H1 (cell line): ENCODE data around the gene FASTK. TPM values are rescaled to one million over a fixed set of nuclear protein-coding genes. Genes with fewer than 3 reads are reported as not detected.

ENCODE experiments used
- CBX5 ChIP-seq: fragments of 300-800, 300-1000 bp; sonication (generic); IDR thresholded peaks from 2 replicates; pipeline ENCODE4 v1.7.1; 2016; ENCODE audit warnings: antibody characterized with exemption, low read length, low read depth
- CHD1 ChIP-seq: IDR thresholded peaks from 2 replicates; pipeline ENCODE4 v1.6.1; 2012; ENCODE audit warnings: low read depth, low read length, improper control_type of control experiment
- HDAC6 ChIP-seq: IDR thresholded peaks from one replicate; pipeline ENCODE4 v1.7.1; 2012; ENCODE audit warnings: low read depth, mild to moderate bottlenecking, inconsistent platforms, low read length, moderate library complexity
- NANOG ChIP-seq: IDR thresholded peaks from 2 replicates; pipeline ENCODE4 v1.6.1; 2011; ENCODE audit warnings: low read length, low read depth, mild to moderate bottlenecking, inconsistent platforms; ENCODE audit not compliant: insufficient read depth, poor library complexity, severe bottlenecking
- PHF8 ChIP-seq: fragments of 200-600 bp; sonication (generic); conservative IDR thresholded peaks from 2 replicates; pipeline ENCODE4 v1.7.1; 2012; ENCODE audit warnings: low read depth, mild to moderate bottlenecking, inconsistent platforms, low read length, moderate library complexity
- RAD21 ChIP-seq, 2 experiments: IDR thresholded peaks in 1 of 2; conservative IDR thresholded peaks in 1 of 2; 2 replicates each; pipeline ENCODE4 v1.6.1; 2011; ENCODE audit warnings: low read depth in 2 of 2, low read length in 2 of 2, improper control_type of control experiment in 1 of 2, inconsistent platforms in 1 of 2, mild to moderate bottlenecking in 1 of 2, moderate library complexity in 1 of 2
- RBBP5 ChIP-seq: IDR thresholded peaks from 2 replicates; pipeline ENCODE4 v1.7.1; 2012; ENCODE audit warnings: low read depth, mild to moderate bottlenecking, inconsistent platforms, low read length, moderate library complexity, borderline replicate concordance
- SAP30 ChIP-seq: fragments of 300-600 bp; sonication (generic); IDR thresholded peaks from 2 replicates; pipeline ENCODE4 v1.7.1; 2012; ENCODE audit warnings: low read length, moderate library complexity, mild to moderate bottlenecking, inconsistent platforms; ENCODE audit not compliant: insufficient read depth, insufficient replicate concordance
- SP1 ChIP-seq: IDR thresholded peaks from 2 replicates; pipeline ENCODE4 v1.6.1; 2011; ENCODE audit warnings: low read depth, low read length
- SRF ChIP-seq: IDR thresholded peaks from 2 replicates; pipeline ENCODE4 v1.6.1; 2011; ENCODE audit warnings: mild to moderate bottlenecking, low read depth, low read length, moderate library complexity
- ZNF274 ChIP-seq: IDR thresholded peaks from 2 replicates; pipeline ENCODE4 v1.7.0; 2012; ENCODE audit warnings: low read length, borderline replicate concordance; ENCODE audit errors: extremely low read depth
- polyA plus RNA-seq, 7 experiments: library from polyadenylated mRNA; depleted of rRNA in 3 of 7; stranded (reverse) in 5 of 7; unstranded in 2 of 7; fragments of >200 nt in 5 of 7; fragments of 200-250 nt in 2 of 7; gene quantifications; 1 replicate in 5 of 7; 2 replicates in 1 of 7; 4 replicates in 1 of 7; pipeline versions ENCODE4 v1.2.1 to v1.2.3, GENCODE V29; 2011 to 2013; ENCODE audit warnings: missing spikeins in 2 of 7, mixed read lengths in 2 of 7
- total RNA-seq: library from RNA; stranded (reverse); fragmentation: NEBNext Ultra II Directional; extraction: Animal tissue kit (Norgen Biotek cat#: 25700); gene quantifications from 2 replicates; pipeline ENCODE4 v1.2.1, GENCODE V29; 2021
- TF ChIP-seq, protein P1 (sequence below): fragments of 300-600 bp; sonication (generic); IDR thresholded peaks from 2 replicates; pipeline ENCODE4 v1.7.1; 2012; ENCODE audit warnings: low read length, moderate library complexity, mild to moderate bottlenecking, inconsistent platforms; ENCODE audit not compliant: insufficient replicate concordance

The FASTK gene
- total and polyA plus RNA-seq, 2 of the 8 experiments (the other 6 are each of a cell fraction or from before 2014, with no cell fraction given) = 39.4 to 84.0 TPM

DNA sequence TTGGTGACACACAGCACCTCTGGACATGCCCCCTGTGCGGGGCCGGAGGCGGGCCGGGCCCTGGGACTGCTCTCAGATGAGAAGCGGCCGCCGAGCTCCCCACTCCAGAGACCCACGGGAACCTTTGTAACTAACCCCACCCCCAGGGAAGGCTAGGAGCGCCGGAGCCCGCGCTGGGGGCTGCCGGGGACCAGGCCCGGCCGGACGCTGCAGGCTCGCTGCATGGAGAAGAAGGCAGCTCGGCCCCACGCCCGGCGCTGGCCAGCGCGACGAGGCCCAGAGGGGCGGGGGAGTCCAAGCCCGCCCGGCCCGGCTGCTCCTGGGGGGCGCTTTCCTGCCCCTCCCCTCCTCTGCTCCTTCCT, 42.2 kb upstream of the FASTK start (continued):
- TF ChIP-seq, protein P1, sequence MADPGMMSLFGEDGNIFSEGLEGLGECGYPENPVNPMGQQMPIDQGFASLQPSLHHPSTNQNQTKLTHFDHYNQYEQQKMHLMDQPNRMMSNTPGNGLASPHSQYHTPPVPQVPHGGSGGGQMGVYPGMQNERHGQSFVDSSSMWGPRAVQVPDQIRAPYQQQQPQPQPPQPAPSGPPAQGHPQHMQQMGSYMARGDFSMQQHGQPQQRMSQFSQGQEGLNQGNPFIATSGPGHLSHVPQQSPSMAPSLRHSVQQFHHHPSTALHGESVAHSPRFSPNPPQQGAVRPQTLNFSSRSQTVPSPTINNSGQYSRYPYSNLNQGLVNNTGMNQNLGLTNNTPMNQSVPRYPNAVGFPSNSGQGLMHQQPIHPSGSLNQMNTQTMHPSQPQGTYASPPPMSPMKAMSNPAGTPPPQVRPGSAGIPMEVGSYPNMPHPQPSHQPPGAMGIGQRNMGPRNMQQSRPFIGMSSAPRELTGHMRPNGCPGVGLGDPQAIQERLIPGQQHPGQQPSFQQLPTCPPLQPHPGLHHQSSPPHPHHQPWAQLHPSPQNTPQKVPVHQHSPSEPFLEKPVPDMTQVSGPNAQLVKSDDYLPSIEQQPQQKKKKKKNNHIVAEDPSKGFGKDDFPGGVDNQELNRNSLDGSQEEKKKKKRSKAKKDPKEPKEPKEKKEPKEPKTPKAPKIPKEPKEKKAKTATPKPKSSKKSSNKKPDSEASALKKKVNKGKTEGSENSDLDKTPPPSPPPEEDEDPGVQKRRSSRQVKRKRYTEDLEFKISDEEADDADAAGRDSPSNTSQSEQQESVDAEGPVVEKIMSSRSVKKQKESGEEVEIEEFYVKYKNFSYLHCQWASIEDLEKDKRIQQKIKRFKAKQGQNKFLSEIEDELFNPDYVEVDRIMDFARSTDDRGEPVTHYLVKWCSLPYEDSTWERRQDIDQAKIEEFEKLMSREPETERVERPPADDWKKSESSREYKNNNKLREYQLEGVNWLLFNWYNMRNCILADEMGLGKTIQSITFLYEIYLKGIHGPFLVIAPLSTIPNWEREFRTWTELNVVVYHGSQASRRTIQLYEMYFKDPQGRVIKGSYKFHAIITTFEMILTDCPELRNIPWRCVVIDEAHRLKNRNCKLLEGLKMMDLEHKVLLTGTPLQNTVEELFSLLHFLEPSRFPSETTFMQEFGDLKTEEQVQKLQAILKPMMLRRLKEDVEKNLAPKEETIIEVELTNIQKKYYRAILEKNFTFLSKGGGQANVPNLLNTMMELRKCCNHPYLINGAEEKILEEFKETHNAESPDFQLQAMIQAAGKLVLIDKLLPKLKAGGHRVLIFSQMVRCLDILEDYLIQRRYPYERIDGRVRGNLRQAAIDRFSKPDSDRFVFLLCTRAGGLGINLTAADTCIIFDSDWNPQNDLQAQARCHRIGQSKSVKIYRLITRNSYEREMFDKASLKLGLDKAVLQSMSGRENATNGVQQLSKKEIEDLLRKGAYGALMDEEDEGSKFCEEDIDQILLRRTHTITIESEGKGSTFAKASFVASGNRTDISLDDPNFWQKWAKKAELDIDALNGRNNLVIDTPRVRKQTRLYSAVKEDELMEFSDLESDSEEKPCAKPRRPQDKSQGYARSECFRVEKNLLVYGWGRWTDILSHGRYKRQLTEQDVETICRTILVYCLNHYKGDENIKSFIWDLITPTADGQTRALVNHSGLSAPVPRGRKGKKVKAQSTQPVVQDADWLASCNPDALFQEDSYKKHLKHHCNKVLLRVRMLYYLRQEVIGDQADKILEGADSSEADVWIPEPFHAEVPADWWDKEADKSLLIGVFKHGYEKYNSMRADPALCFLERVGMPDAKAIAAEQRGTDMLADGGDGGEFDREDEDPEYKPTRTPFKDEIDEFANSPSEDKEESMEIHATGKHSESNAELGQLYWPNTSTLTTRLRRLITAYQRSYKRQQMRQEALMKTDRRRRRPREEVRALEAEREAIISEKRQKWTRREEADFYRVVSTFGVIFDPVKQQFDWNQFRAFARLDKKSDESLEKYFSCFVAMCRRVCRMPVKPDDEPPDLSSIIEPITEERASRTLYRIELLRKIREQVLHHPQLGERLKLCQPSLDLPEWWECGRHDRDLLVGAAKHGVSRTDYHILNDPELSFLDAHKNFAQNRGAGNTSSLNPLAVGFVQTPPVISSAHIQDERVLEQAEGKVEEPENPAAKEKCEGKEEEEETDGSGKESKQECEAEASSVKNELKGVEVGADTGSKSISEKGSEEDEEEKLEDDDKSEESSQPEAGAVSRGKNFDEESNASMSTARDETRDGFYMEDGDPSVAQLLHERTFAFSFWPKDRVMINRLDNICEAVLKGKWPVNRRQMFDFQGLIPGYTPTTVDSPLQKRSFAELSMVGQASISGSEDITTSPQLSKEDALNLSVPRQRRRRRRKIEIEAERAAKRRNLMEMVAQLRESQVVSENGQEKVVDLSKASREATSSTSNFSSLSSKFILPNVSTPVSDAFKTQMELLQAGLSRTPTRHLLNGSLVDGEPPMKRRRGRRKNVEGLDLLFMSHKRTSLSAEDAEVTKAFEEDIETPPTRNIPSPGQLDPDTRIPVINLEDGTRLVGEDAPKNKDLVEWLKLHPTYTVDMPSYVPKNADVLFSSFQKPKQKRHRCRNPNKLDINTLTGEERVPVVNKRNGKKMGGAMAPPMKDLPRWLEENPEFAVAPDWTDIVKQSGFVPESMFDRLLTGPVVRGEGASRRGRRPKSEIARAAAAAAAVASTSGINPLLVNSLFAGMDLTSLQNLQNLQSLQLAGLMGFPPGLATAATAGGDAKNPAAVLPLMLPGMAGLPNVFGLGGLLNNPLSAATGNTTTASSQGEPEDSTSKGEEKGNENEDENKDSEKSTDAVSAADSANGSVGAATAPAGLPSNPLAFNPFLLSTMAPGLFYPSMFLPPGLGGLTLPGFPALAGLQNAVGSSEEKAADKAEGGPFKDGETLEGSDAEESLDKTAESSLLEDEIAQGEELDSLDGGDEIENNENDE = no peak
- no peak for TF ChIP-seq PHF8
- TF ChIP-seq RBBP5 = no peak
- TF ChIP-seq SAP30 = no peak
- TF ChIP-seq ZNF274 = no peak
- TF ChIP-seq SP1 = no peak
- no peak for TF ChIP-seq NANOG
- no peak for TF ChIP-seq SRF
- TF ChIP-seq CBX5 = no peak
- TF ChIP-seq HDAC6 = no peak
- no peak for TF ChIP-seq RAD21 (IDR thresholded peaks at IDR 0.05 in 1 of 2, conservative IDR thresholded peaks at IDR 0.05 in 1 of 2; ENCODE audit: low read depth in 2 of 2, low read length in 2 of 2)
- no peak for TF ChIP-seq CHD1
